NCI-H146 (cell line): Measurements from ENCODE around the gene ALG14.
A peak's percentile ranks its signal among the peaks of the same experiment; 100 is the strongest.
"Not testable (repeated sequence)": the region's sequence is repeated elsewhere in the genome, so short reads cannot be mapped to it uniquely, and the experiment has no call there.

Experiments used
- DNase-seq: peaks from one replicate; lab custom pipeline; 2025; lab: John Stamatoyannopoulos, UW

The ALG14 gene

DNA sequence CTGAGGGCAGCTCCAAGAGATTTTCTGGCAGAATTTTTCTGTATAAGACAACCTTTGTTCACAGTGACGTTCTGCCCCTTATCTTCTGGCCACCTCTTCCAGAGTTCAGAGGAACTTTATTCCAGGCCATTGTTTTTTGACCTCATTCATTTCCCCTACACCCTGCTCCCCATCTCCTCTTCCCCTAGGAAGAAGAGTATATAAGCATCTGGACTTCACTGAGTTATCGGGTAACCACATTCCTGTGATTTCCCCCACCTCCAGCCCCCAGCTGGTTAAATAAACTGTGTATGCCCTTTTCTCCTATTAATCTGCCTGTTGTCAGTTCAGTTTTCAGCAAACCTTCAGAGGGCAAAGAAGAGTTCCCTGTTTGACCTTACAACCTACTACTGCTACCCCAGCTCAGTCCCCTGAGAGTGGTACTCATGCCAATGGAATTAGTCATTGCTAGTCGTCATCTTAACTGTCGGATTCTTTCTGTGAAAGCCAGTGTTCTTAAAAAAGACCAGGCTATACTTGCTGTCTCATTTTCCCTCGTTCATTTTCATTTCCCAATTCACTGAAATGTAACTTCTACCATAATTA lies 14.3 kb upstream of the ALG14 start:
- DNase-seq: no peak

DNA sequence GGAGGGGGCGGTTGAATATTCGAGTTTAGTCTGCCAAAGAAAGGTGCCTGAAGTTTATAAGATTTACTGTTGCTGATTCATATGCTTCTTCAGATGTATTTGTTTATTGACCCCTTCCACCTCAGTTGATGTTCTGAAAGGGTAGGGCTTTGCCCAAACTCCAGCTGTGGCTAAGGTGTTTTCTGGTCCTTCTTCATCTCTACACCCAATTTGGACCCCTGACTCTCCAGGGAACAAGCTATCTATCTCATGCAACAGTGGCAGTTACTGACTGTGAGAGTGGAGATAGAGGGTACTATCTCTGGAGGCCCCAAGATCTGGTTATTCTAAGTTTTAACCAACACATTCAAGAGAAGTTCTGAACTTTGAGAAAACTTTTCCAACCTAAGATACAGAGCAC lies 12.6 kb upstream of the ALG14 start:
- no peak for DNase-seq

DNA sequence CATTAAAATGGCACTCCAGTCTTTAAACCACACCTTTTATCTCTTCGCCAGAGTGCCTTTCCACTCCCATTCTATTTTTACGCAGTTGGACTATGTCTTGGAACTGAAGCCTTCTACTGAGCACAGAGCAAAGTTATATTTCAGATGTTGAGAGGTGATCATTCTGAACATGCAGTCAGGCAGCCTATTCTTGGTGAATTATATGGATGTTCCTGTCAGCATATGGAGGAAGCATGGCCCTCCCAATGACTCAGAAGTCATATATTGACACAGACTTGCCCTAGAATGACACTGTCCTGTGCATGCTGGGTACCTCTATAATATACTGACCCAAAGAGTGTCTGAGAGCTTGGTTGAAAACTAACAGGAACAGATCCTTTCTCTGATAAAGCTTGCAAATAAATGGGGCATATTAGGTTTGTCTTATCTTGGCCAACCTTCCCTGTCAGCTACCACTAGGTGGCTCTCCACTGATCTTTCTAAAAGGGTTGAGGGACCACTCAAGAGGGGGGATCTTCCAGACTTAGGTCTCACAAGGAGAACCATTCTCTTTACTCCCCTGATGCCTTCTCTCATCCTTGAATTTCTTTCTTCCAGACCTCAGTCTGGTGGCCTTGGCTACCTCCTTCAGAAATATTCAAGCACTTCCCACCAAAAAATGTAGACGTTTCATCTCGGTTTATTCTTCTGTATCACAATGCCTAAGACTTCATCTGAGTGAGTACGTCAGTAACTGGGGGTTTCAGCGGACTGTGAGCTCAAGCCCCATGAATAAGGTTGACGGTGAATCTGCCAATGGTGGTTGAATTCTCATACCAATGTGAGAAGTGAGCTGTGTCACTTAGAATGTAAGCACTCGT lies 11.8 kb upstream of the ALG14 start:
- DNase-seq: peak; percentile 6

DNA sequence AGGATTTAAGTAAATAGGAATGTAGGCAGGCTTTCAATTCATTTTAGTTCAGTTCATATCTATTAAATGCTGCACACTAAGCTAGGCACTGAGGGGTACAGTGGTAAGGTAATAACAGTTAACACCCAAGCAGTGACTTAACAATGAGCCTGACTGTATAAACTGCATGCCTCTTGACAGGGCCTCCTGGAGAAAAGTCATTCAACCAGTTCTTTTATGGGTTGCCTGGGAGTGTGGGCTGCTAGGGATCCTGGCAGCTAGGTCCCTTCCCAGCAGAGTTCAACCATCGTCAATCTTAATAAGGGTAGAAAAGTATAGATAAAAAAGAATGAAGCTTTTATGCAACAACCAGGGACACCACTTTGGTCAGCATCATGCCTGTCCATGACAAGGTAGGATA lies 8.1 kb upstream of the ALG14 start:
- DNase-seq: no peak

- DNase-seq: no peak
Observed at GRCh38 chr1:95080446-95080845, 7.7 kb upstream of the ALG14 start.

DNA sequence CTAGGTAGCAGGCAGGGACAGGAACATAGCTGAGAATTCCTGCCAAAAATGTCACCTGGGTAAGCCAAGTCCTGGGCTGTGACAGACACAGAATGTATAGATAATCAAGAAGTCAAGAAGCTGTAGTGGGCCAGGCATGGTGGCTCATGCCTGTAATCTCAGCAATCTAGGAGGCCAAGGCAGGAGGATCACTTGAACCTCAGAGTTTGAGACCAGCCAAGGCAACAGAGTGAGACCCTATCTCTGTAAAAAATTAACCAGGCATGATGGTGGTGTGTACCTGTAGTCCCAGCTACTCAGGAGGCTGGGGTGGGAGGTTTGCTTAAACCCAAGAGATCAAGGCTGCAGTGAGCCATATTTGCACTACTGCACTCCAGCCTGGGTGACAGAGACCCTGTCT lies 3.3 kb upstream of the ALG14 start:
- no peak for DNase-seq

DNA sequence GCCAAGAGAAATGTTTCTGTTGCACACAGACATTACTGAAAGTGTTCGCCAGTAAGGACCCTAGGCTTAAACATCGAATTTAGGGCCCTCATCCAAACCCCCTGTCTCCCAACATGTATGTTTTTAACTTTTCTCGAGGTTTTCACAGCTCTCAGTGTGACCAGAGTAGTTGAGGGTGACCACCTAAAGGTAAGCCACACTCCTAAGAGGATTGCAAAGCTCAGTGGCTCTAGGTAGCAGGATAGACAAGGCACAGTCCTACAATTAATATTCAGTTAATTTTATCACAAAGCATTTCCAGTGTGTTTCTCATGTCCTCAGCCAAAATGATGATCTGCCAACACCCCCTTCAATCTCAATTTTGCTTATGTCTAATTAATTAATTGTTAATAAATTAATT lies 695 bp upstream of the ALG14 start:
- no peak for DNase-seq

DNA sequence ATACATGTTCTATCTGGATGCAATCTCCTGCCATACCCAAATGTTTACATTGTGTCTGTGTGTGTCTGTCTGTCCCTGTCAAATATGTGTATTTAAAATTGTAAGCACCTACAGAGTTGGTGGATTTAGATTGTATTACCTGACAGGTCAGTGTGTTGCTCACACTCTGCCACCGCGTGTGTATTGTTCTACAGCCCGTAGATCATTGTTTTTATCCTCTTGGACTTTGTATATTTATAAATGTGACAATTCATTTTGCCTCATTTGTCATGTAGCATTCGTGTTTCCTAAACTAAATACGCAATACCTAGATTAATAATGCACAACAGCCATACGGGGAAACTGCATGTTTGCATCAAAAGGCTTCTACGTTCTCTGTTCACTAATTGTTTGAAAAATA lies 634 bp downstream of the ALG14 start:
- DNase-seq: no peak

GRCh38 chr1:95071539-95071938 lies 1.2 kb downstream of the ALG14 start:
- no peak for DNase-seq

- no peak for DNase-seq
Observed at GRCh38 chr1:95069710-95070093, 3.0 kb downstream of the ALG14 start.

DNA sequence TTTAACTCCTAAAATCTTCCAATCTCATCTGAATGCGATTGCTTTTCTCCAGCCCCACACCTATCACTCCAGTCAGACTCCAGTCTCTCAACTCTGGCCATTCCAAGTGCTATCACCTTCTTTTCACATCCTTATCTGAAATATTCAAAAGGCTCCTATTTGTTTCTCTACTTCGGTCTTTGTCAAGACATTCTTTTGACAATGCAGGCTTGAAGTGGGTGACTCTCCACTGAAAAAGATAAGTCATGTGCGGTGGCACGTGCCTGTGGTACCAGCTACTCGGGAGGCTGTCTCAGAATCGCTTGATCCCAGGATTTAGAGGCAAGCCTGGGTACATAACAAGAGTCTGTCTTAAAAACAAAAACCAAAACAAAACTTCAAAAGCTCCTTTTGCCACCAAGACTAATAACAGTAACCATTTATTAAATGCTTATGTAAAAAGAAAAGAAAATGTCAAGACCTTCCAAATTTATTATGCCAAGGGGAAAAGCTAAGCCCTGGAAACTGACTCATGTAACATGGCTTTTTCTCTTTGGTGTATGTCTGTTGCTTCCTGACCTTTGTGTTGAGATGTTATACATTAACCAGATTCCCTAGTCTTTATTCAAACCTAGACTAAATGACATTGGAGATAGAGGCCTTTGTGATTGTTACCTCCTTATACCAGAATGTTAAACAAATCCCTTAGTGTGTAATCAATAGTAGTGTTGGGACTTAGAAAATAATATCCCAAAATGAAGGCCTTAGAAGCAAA lies 3.6 kb downstream of the ALG14 start:
- DNase-seq: no peak

- DNase-seq: no peak
Observed at GRCh38 chr1:95067568-95067967, 5.2 kb downstream of the ALG14 start.

DNA sequence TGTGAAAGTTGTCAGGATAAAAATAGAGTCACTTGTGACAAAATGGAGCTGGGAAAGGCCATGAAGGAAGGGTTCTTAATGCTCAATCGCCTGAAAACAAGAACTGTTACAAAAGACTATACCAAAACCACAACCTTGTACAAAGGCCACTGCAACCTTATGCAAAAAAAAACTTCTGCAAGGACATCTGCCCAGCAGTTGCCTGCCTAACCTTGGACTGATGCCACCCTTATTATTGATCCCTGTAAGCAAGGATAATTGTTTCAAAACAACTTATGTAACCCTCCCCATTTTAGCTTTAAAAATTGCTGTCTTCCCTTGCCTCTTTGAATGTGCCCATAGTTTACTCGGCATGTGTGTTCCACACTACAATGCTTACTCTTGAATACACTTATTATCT lies 5.7 kb downstream of the ALG14 start:
- DNase-seq: no peak

- no peak for DNase-seq
Observed at GRCh38 chr1:95061445-95062006, 11.2 kb downstream of the ALG14 start.

GRCh38 chr1:95058974-95059373 lies 13.8 kb downstream of the ALG14 start:
- DNase-seq: no peak

- no peak for DNase-seq
Observed at GRCh38 chr1:95057351-95057750, 15.4 kb downstream of the ALG14 start.

DNA sequence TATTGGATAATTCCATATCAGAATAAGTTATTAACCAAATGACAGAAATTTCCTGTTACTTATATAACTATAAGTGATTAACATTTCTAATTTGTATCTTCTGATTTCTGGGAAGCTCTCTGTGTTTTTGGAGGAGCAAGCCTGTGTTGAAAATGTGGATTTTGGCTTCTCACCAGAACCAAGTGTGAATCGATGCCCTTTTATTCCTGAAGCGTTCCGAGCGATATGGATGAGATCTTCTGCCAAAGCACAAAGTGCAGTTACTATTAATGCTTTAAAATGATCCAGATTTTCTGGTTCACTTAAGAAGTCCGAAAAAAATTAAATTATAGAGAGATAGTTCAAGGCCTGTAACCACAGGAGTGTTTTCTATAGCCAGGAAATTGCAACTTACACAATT lies 22.8 kb downstream of the ALG14 start:
- DNase-seq: no peak

- DNase-seq: no peak
Observed at GRCh38 chr1:95048317-95048716, 24.4 kb downstream of the ALG14 start.

GRCh38 chr1:95047624-95048023 lies 25.1 kb downstream of the ALG14 start:
- DNase-seq: not testable (repeated sequence)

DNA sequence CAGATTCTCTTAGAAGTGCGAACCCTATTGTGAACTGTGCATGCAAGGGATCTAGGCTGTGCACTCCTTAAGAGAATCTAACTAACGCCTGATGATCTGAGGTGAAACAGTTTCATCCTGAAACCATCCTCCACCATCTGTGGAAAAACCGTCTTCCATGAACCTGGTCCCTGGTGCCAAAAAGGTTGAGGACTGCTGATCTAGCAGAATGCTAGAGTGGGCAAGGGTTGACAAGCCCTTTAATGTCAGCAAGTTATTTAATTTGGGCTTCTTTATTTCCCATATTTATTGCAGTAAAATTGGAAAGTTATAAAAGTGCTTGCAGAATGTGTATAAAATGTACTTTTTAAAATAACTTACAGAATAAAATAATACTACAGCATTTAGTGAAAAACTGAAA lies 26.4 kb downstream of the ALG14 start:
- DNase-seq: no peak

DNA sequence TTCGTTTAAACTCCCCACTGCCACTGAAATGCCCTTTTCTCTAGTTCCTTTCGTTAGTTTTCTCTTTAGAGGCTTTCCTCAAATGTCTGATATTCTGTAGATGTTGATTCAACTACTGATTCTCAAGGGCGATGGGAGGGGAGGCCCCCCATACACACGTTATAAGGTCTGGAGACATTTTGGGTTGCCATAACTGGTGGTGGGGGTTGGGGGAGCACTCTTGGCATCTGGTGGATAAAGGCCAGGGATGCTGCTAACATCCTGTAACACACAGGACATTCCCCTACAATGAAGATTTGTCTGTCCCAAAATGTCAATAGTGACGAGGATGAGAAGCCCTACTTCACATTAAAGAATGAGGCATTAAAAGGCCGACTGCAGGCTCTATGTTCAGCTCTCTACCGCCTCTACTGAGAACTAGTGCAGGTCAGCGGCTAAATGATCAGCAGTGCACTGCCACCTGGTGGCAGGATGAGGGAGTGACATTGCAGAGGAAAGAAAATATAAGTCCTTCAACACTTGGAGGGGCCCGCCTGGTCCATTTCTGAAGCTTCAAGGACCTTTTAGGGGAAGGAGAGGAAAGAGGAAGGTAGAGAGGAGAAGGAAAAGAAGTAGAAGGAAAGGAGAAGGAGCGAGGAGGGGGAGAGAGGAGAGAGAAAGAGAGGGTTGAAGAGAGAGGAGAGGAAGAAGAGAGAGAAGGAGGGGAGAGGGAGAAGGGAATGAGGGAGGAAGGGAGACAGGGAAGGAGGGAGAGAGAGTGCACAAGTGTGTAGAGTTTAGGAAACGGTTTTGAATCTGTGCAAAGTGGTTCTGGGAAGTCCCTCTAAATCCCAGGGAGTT lies 29.4 kb downstream of the ALG14 start:
- DNase-seq: peak; percentile 79

- no peak for DNase-seq
Observed at GRCh38 chr1:95042286-95042685, 30.5 kb downstream of the ALG14 start.
